ENCODE measurements around the gene HBM.

- TF ChIP-seq CTCF (IDR thresholded peaks at IDR 0.05) = no peak
- TF ChIP-seq POLR2AphosphoS5 (IDR thresholded peaks at IDR 0.05; ENCODE audit: low read depth, low read length) = no peak
- TF ChIP-seq REST (IDR thresholded peaks at IDR 0.05; ENCODE audit: insufficient read depth in 1 of 2, low read depth in 2 of 2, low read length in 1 of 2) = no peak
Observed at GRCh38 chr16:140175-140857, 25.5 kb upstream of the HBM start.
